NCI-H128 (cell line): ENCODE results near the gene GCLC.

Experiments used
- DNase-seq: peaks from one replicate; lab custom pipeline; 2025; ENCODE audit not compliant: unreplicated experiment; lab: John Stamatoyannopoulos, UW

GCLC gene

DNA sequence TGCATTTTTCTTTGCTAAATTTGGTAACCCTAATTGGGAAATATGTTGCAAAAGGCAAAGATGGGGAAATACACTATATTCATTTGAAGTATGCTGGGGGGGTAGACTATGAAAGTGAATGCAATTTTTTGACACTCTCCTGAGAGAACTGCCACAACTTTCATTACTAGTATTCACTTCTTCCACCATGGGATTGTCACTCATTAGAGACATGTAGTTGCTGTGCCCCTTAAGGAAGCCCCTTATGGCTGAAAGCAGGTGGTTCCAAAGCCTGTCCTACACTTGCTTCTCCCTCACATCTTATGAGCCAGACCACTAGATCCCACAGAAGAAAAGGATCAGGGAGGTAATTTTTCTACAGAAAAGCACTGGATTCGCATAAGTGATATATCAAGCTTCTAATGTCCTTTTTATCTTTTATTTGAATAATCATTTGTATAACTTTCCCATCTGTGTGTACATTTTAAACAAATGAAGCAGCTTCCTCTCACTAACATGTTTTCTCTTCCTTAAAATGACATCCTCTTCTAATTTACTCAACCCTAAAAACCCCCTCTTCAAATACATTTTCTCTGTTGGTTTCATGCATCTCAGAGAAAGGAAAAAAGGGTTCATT is 83.8 kb downstream of the GCLC start:
- no peak for DNase-seq

GRCh38 chr6:53458105-53458866 is 86.6 kb downstream of the GCLC start:
- no peak for DNase-seq

- DNase-seq = no peak
Observed at GRCh38 chr6:53456809-53457208, 88.1 kb downstream of the GCLC start.

DNA sequence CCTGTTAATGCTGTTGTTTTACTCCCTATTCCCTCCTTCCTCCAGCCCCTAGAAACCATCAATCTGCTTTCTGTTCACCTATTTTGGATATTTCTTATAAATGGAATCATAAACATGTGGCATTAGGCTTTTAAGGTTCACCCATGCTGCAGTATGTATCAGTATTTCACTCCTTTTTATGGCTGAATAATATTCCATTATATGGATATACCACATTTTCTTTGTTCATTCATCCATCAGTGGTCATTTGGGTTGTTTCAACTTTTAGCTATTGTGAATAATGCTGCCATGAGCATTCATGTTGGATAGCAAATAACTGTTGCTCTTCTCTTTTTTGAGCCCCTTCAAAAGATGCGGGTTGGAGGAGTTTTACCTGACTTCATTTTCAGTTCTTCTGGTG is 89.2 kb downstream of the GCLC start:
- DNase-seq = no peak

DNA sequence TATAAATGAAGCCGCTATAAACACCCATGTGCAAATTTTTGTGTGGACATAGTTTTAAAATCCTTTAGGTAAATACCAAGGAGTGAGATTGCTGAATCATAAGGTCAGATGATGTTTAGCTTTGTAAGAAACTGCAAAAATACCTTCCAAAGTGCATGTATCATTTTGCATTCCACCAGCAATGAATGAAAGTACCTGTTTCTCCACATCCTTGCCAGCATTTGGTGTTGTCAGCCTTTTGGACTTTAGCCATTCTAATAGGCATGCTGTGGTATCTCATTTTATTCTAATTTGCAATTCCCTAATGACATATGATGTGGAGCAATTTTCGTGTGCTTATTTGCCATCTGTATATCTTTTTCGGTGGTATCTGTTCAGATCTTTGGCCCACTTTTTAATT is 93.7 kb downstream of the GCLC start:
- DNase-seq = no peak

GRCh38 chr6:53447865-53448264 is 97.0 kb downstream of the GCLC start:
- no peak for DNase-seq
